ENCODE measurements around the gene TMBIM1. TPM values are rescaled to one million over a fixed set of nuclear protein-coding genes. Genes with fewer than 3 reads are reported as not detected.

TMBIM1 gene
- total RNA-seq, 3 donors from 2014 or later: 168 to 330 (median 170) TPM

DNA sequence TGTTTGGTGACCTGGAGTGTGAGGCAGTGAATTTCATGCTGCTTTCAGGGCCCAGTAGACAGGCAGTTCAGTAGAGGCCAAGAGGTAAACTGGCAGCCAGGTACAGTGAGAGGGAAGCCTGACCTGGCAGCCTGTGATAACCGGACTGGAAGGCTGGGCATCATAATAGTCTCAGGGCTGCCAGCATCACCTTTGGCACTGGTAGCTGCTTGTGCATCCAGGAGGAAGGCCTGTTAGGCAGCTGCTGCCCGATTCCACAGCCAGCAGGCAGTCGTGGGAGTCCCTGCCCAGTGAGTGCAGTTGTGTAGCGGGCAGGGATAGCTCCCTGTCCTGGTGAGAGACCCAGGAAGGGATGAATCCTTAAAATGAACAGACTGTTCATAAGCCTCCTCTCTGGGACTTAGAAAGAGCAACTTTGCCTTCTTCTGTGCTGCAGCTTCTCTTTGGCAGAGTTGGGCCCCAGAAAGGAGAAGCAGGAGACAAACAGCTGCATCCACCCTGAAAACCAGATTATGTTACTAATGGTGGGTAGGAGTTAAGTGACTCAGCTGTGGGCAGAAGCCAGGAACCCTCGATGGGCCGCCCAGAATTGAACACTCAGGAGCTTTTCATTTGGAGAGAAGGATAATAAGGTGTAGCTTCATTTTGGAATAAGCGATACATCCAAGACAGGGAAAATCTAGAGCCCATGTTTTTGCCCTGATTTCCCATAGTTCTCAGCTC lies 39.6 kb downstream of the TMBIM1 start:
- no peaks in the 10 kb centered on the region for H3K4me1 ChIP-seq
- TF ChIP-seq, protein P1, sequence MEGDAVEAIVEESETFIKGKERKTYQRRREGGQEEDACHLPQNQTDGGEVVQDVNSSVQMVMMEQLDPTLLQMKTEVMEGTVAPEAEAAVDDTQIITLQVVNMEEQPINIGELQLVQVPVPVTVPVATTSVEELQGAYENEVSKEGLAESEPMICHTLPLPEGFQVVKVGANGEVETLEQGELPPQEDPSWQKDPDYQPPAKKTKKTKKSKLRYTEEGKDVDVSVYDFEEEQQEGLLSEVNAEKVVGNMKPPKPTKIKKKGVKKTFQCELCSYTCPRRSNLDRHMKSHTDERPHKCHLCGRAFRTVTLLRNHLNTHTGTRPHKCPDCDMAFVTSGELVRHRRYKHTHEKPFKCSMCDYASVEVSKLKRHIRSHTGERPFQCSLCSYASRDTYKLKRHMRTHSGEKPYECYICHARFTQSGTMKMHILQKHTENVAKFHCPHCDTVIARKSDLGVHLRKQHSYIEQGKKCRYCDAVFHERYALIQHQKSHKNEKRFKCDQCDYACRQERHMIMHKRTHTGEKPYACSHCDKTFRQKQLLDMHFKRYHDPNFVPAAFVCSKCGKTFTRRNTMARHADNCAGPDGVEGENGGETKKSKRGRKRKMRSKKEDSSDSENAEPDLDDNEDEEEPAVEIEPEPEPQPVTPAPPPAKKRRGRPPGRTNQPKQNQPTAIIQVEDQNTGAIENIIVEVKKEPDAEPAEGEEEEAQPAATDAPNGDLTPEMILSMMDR (IDR thresholded peaks at IDR 0.05): no peak
- TF ChIP-seq POLR2AphosphoS5 (IDR thresholded peaks at IDR 0.05) (no peak), POLR2A (IDR thresholded peaks at IDR 0.05) (no peak)
- no peak overlapping the region for H3K27ac ChIP-seq
- no peak for DNase-seq (ENCODE audit: low spot score in 2 of 2)
- intact Hi-C loops (cut with DNase I; ENCODE audit: low total_unique reads): no loop called here
- H3K9me3 ChIP-seq: no peaks in the 10 kb centered on the region
- no peaks in the 10 kb centered on the region for H3K27me3 ChIP-seq
- no peak overlapping the region for H3K4me3 ChIP-seq
- H3K36me3 ChIP-seq: peaks cover 18% of the 10 kb centered on the region

DNA sequence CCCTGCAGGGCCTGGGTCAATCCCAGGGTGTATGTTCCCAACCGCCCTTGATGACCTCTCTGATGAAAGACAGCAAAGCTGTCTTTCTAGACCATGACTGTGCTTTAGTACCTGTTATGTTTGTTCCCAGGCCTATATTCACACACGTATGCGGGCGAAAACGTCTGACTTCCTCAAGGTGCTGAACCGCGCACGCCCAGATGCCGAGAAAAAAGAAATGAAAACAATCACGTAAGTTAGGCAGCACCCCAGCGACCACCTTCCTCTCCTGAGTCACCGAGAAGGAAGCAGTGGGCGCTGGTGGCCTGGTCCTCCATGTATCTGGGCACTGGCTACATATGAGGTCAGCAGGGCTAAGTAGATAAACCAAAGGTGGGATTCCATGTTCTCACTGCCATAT lies 42.6 kb downstream of the TMBIM1 start:
- no peak overlapping the region for H3K27ac ChIP-seq
- H3K36me3 ChIP-seq: peaks cover 14% of the 10 kb centered on the region
- DNase-seq (ENCODE audit: low spot score in 2 of 2): no peak
- no peak overlapping the region for H3K4me3 ChIP-seq
- TF ChIP-seq, protein P1 (IDR thresholded peaks at IDR 0.05): no peak
- TF ChIP-seq POLR2AphosphoS5 (IDR thresholded peaks at IDR 0.05) (no peak), POLR2A (IDR thresholded peaks at IDR 0.05) (no peak)
- H3K9me3 ChIP-seq: no peaks in the 10 kb centered on the region
- no peaks in the 10 kb centered on the region for H3K27me3 ChIP-seq
- intact Hi-C loops (cut with DNase I; ENCODE audit: low total_unique reads): no loop called here
- H3K4me1 ChIP-seq: no peaks in the 10 kb centered on the region

DNA sequence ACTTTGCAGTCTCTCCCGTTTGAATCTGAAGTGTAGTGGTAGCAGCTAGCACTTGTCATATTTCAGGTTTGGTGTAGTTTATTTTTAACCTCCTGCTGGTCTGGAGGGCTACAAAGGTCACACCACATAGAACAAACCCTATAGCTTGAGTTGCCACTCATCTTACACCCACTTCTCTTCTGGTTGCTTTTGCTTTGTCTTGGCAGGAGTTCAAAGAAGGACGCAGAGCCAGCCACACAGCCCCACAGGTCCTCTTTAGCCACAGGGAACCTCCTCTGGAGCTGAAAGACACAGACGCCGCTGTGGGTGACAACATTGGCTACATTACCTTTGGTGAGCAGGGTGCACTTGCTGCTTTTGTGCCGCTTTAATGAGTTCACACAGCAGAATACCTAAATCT lies 47.1 kb downstream of the TMBIM1 start:
- H3K9me3 ChIP-seq: no peaks in the 10 kb centered on the region
- no peak overlapping the region for H3K27ac ChIP-seq
- H3K27me3 ChIP-seq: no peaks in the 10 kb centered on the region
- no peak overlapping the region for H3K4me3 ChIP-seq
- H3K36me3 ChIP-seq: peaks cover 4% of the 10 kb centered on the region
- TF ChIP-seq POLR2AphosphoS5 (IDR thresholded peaks at IDR 0.05) (no peak), POLR2A (IDR thresholded peaks at IDR 0.05) (no peak)
- TF ChIP-seq, protein P1 (IDR thresholded peaks at IDR 0.05): no peak
- DNase-seq (ENCODE audit: low spot score in 2 of 2): no peak
- intact Hi-C loops (cut with DNase I; ENCODE audit: low total_unique reads): no loop called here
- H3K4me1 ChIP-seq: no peaks in the 10 kb centered on the region

DNA sequence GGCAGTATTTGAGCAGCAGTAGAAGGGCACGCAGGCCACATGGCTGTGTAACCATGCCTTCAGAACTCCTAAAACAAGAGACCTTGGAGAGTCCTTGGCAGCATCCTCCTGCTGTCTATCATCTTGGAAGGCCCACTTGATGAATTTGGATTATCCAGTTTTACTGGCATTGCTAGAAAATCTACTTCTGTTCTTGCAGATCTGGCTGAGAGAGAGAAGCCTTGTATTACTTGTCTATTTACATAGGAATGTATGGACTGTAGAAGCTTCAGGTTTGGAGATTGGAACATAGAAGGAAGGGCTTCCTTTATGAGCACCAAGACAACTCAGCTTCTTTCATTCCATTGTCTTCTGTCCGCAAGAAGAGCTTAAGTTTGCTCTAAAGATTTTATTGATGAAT lies 47.6 kb downstream of the TMBIM1 start:
- H3K4me1 ChIP-seq: no peaks in the 10 kb centered on the region
- H3K27ac ChIP-seq: no peak overlapping the region
- H3K36me3 ChIP-seq: peaks cover 4% of the 10 kb centered on the region
- no peak overlapping the region for H3K4me3 ChIP-seq
- H3K27me3 ChIP-seq: no peaks in the 10 kb centered on the region
- no peak for TF ChIP-seq POLR2AphosphoS5 (IDR thresholded peaks at IDR 0.05)
- TF ChIP-seq, protein P1 (IDR thresholded peaks at IDR 0.05): no peak
- TF ChIP-seq POLR2A (IDR thresholded peaks at IDR 0.05): no peak
- intact Hi-C loops (cut with DNase I; ENCODE audit: low total_unique reads): no loop called here
- DNase-seq (ENCODE audit: low spot score in 2 of 2): no peak
- H3K9me3 ChIP-seq: no peaks in the 10 kb centered on the region

DNA sequence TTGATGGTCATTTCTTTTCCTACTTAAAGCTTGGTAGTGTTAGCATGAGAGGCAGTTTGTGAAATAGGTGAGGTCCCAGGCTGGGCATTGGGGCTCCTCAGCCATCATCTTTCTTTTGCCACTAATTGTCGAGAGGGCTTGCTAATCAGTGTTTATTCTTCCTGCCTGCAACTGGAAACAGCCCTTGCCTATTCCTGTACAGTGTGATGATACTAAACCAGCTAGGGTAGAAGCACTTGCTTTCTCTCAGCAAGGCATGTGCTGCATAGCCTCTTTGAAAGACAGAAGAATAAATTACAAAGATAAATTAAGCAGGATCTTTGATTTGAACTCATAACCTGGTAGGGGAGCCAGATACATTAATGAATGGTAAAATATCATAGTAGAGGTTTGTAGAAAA lies 48.1 kb downstream of the TMBIM1 start:
- H3K27me3 ChIP-seq: no peaks in the 10 kb centered on the region
- H3K4me1 ChIP-seq: no peaks in the 10 kb centered on the region
- H3K36me3 ChIP-seq: peaks cover 4% of the 10 kb centered on the region
- H3K27ac ChIP-seq: no peak overlapping the region
- DNase-seq (ENCODE audit: low spot score in 2 of 2): no peak
- TF ChIP-seq POLR2A (IDR thresholded peaks at IDR 0.05) (no peak), POLR2AphosphoS5 (IDR thresholded peaks at IDR 0.05) (no peak)
- TF ChIP-seq, protein P1 (IDR thresholded peaks at IDR 0.05): no peak
- H3K9me3 ChIP-seq: no peaks in the 10 kb centered on the region
- intact Hi-C loops (cut with DNase I; ENCODE audit: low total_unique reads): no loop called here
- H3K4me3 ChIP-seq: no peak overlapping the region

Measured in breast epithelium (tissue), 4 donors.